Measurements from ENCODE around the gene KLHL7.

GRCh38 chr7:23105644-23106056 is at the start of gene KLHL7:
- peak; percentile 88 for TF ChIP-seq POLR2A (IDR thresholded peaks at IDR 0.05; ENCODE audit: low read depth, low read length)
- peak; percentile 95 for TF ChIP-seq POLR2AphosphoS5 (IDR thresholded peaks at IDR 0.05; ENCODE audit: low read depth, low read length)
- TF ChIP-seq TAF1 (IDR thresholded peaks at IDR 0.05; ENCODE audit: borderline replicate concordance, low read depth, low read length): peak; percentile 81
